IMR-90 (cell line): Measurements from ENCODE around the gene VWA7. TPM values are rescaled to one million over a fixed set of nuclear protein-coding genes. Genes with fewer than 3 reads are reported as not detected.

Experiments
- ATAC-seq: fragments of 200-7000 bp; cut with Tn5 transposase; 2 replicates; pipeline ENCODE4 v1.9.1; 2020; ENCODE audit warnings: low read depth, mild to moderate bottlenecking, moderate library complexity
- BruUV-seq: library from RNA; stranded (reverse); fragments of 400-500 nt; replicated peaks from 2 replicates; lab custom pipeline; 2021; lab: Mats Ljungman, UMichigan
- CTCF ChIA-PET: fragments of 300-600 bp; formaldehyde crosslinking; extraction: SDS; loops from one replicate; lab custom pipeline; 2021; ENCODE audit warnings: antibody characterized with exemption; lab: Yijun Ruan, JAX
- POLR2A ChIA-PET: fragments of 300-600 bp; sonication (Branson Sonifier 250); formaldehyde crosslinking; loops from one replicate; lab custom pipeline; 2022; ENCODE audit warnings: antibody characterized with exemption; ENCODE audit not compliant: unreplicated experiment; lab: Charles Lee
- DNase-seq: peaks from one replicate; pipeline ENCODE4 v3.0.0; 2013
- H2AFZ ChIP-seq: replicated peaks from 2 replicates; pipeline ENCODE3; 2013; ENCODE audit warnings: low read length, mild to moderate bottlenecking; ENCODE audit not compliant: poor library complexity
- H2AK5ac ChIP-seq: 2 replicates; pipeline ENCODE4 v1.6.1; 2013; ENCODE audit warnings: low read depth, low read length, inconsistent platforms
- H2AK9ac ChIP-seq: replicated peaks from 2 replicates; pipeline ENCODE3; 2013; ENCODE audit warnings: mild to moderate bottlenecking, low read depth, low read length, moderate library complexity; ENCODE audit not compliant: poor library complexity
- H2BK120ac ChIP-seq: 2 replicates; pipeline ENCODE4 v1.6.1; 2013; ENCODE audit warnings: low read depth, low read length, inconsistent platforms
- H2BK15ac ChIP-seq: 3 replicates; pipeline ENCODE4 v1.6.1; 2013; ENCODE audit warnings: low read depth, low read length, inconsistent platforms
- H2BK20ac ChIP-seq: 2 replicates; pipeline ENCODE4 v1.6.1; 2013; ENCODE audit warnings: low read depth, mild to moderate bottlenecking, inconsistent platforms, low read length, moderate library complexity
- H2BK5ac ChIP-seq: 2 replicates; pipeline ENCODE4 v1.6.1; 2013; ENCODE audit warnings: mild to moderate bottlenecking, low read depth, low read length, inconsistent platforms; ENCODE audit not compliant: poor library complexity, severe bottlenecking
- H3K14ac ChIP-seq: replicated peaks from 2 replicates; pipeline ENCODE4 v1.6.1; 2013; ENCODE audit warnings: low read depth, low read length, inconsistent platforms
- H3K18ac ChIP-seq: 2 replicates; pipeline ENCODE4 v1.6.1; 2013; ENCODE audit warnings: low read depth, low read length, control low read depth
- H3K23ac ChIP-seq: 2 replicates; pipeline ENCODE4 v1.6.1; 2013; ENCODE audit warnings: low read depth, low read length, inconsistent platforms
- H3K27ac ChIP-seq: 2 replicates; pipeline ENCODE4 v1.5.1; 2013; ENCODE audit warnings: mild to moderate bottlenecking, control low read depth, low read length; ENCODE audit not compliant: insufficient read depth
- H3K27me3 ChIP-seq: 2 replicates; pipeline ENCODE4 v1.6.1; 2013; ENCODE audit warnings: low read length; ENCODE audit not compliant: control insufficient read depth, insufficient read depth
- H3K36me3 ChIP-seq: 2 replicates; pipeline ENCODE4 v1.6.1; 2013; ENCODE audit warnings: low read length, mixed read lengths; ENCODE audit not compliant: control insufficient read depth, insufficient read depth
- H3K4ac ChIP-seq: 2 replicates; pipeline ENCODE4 v1.6.1; 2013; ENCODE audit warnings: low read depth, low read length, inconsistent platforms
- H3K4me1 ChIP-seq: 2 replicates; pipeline ENCODE4 v1.6.1; 2013; ENCODE audit warnings: low read length, mixed read lengths; ENCODE audit not compliant: control insufficient read depth, insufficient read depth
- H3K4me2 ChIP-seq: 2 replicates; pipeline ENCODE4 v1.6.1; 2013; ENCODE audit warnings: low read depth, mild to moderate bottlenecking, control low read depth, low read length, moderate library complexity
- H3K4me3 ChIP-seq: 2 replicates; pipeline ENCODE4 v1.5.1; 2013; ENCODE audit warnings: low read depth, mild to moderate bottlenecking, control low read depth, low read length, moderate library complexity; ENCODE audit not compliant: insufficient read depth
- H3K56ac ChIP-seq: 2 replicates; pipeline ENCODE4 v1.6.1; 2013; ENCODE audit warnings: low read length, inconsistent platforms; ENCODE audit not compliant: insufficient read depth; ENCODE audit errors: extremely low read depth
- H3K79me1 ChIP-seq, 2 experiments: 2 replicates each; pipeline ENCODE4 v1.6.1; 2013; ENCODE audit warnings: low read length in 2 of 2, inconsistent platforms in 1 of 2, low read depth in 1 of 2
- H3K9ac ChIP-seq: 2 replicates; pipeline ENCODE4 v1.6.1; 2013; ENCODE audit warnings: low read depth, low read length, control low read depth
- H3K9me1 ChIP-seq: 2 replicates; pipeline ENCODE4 v1.6.1; 2013; ENCODE audit warnings: low read length, inconsistent platforms; ENCODE audit not compliant: insufficient read depth
- H3K9me3 ChIP-seq: 2 replicates; pipeline ENCODE4 v1.6.1; 2013; ENCODE audit warnings: low read length; ENCODE audit not compliant: control insufficient read depth, insufficient read depth
- H4K20me1 ChIP-seq: 2 replicates; pipeline ENCODE4 v1.6.1; 2013; ENCODE audit warnings: low read length, inconsistent platforms; ENCODE audit not compliant: insufficient read depth
- H4K5ac ChIP-seq: 2 replicates; pipeline ENCODE4 v1.6.1; 2013; ENCODE audit warnings: mild to moderate bottlenecking, low read depth, low read length, control low read depth
- H4K8ac ChIP-seq, 2 experiments: 2 replicates each; pipeline ENCODE4 v1.6.1; 2013; ENCODE audit warnings: low read depth in 2 of 2, low read length in 2 of 2, control low read depth in 1 of 2, inconsistent platforms in 1 of 2
- H4K91ac ChIP-seq: 2 replicates; pipeline ENCODE4 v1.6.1; 2013; ENCODE audit warnings: low read depth, low read length, inconsistent platforms; ENCODE audit not compliant: insufficient read depth
- CEBPB ChIP-seq: IDR thresholded peaks from 2 replicates; pipeline ENCODE4 v1.6.1; 2012; ENCODE audit warnings: low read depth, low read length, improper control_type of control experiment
- RCOR1 ChIP-seq: IDR thresholded peaks from 2 replicates; pipeline ENCODE4 v1.6.1; 2012; ENCODE audit warnings: mild to moderate bottlenecking, low read length, improper control_type of control experiment; ENCODE audit not compliant: insufficient replicate concordance
- WGBS, 2 experiments: methylation state at CpG; one replicate each; pipeline versions ENCODE4 v1.1.5 to v1.1.7; 2013; ENCODE audit warnings: missing lambda C conversion rate in 2 of 2; ENCODE audit not compliant: insufficient read length in 1 of 2; ENCODE audit errors: extremely low coverage in 2 of 2; 5-methylcytosine and 5-hydroxymethylcytosine counted together
- dilution Hi-C: fragments of 300-500 bp; cut with HindIII; formaldehyde crosslinking; loops from one replicate; pipeline ENCODE4 v1.14.3; 2018; ENCODE audit warnings: low sequenced_read_pairs; ENCODE audit not compliant: unreplicated experiment
- in situ Hi-C: fragments of 300-500 bp; cut with MboI; formaldehyde crosslinking; loops from 3 replicates; pipeline ENCODE4 v1.14.3; 2019; ENCODE audit warnings: low sequenced_read_pairs, inconsistent platforms, mixed read lengths
- intact Hi-C: fragments of 100-400 bp; cut with micrococcal nuclease; formaldehyde crosslinking; loops from 2 replicates; pipeline ENCODE4 v1.10.0; 2022
- polyA plus RNA-seq, 3 experiments: library from polyadenylated mRNA; depleted of rRNA; stranded (reverse); fragments of >200 nt; gene quantifications; 2 replicates each; pipeline ENCODE4 v1.2.3, GENCODE V29; 2012; ENCODE audit warnings: low replicate concordance in 1 of 3
- total RNA-seq: library from RNA; depleted of rRNA; stranded (reverse); fragments of >200 nt; gene quantifications from 2 replicates; pipeline ENCODE4 v1.2.3, GENCODE V29; 2012

VWA7 gene
- total and polyA plus RNA-seq, 2 of the 4 experiments (the other 2 are of a cell fraction): under 0.01 to 1.4 TPM

DNA sequence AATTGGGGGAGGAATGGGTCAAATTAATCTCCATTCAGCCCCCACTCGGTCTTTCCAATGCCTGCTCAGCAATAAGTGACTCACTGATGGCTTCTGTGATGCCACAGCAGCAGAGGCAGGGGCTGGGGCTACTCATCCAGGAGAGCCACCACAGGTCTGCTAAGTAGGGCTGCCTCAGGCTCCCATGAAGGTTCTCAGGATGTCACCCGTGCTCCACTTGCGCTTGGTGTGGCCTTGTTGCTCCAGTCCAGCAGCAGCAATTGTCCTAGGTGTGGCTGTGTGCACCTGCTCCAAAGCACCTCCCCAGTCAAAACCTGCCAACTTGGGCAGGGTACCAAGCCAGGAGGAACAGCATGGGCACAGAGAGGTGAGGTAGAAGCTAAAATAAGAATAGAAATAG is 55.0 kb downstream of the VWA7 start:
- DNase-seq: no peak
- H3K36me3 ChIP-seq: peaks cover 10% of the 10 kb centered on the region; the same call in 1 of the 2 replicates
- no peak overlapping the region for H3K23ac ChIP-seq
- POLR2A ChIA-PET: no interaction called here
- H3K27me3 ChIP-seq: peaks cover 2% of the 10 kb centered on the region; the same call in 1 of the 2 replicates
- H4K8ac ChIP-seq: no peak overlapping the region
- no peak for ATAC-seq
- no peak overlapping the region for H2BK15ac ChIP-seq
- H4K20me1 ChIP-seq: no peaks in the 10 kb centered on the region
- H2BK20ac ChIP-seq: no peak overlapping the region
- H3K79me1 ChIP-seq: no peaks in the 10 kb centered on the region
- H3K27ac ChIP-seq: no peak overlapping the region
- H3K4ac ChIP-seq: no peak overlapping the region
- no peak overlapping the region for H4K91ac ChIP-seq
- no peak overlapping the region for H3K9ac ChIP-seq
- no peaks in the 10 kb centered on the region for H3K4me1 ChIP-seq
- no peak overlapping the region for H2AK5ac ChIP-seq
- no peak overlapping the region for H3K4me3 ChIP-seq
- BruUV-seq: no TSS peak
- 71% methylated on average over 1 of the region's 3 CpGs; no CpG with 5 or more reads in 1 of the 2 experiments for WGBS, 2 experiments
- intact Hi-C loops (no loop called here), dilution Hi-C loops (no loop called here), in situ Hi-C loops (no loop called here)
- no peak overlapping the region for H2BK5ac ChIP-seq
- CTCF ChIA-PET: no interaction called here
- H3K9me3 ChIP-seq: no peaks in the 10 kb centered on the region
- H2BK120ac ChIP-seq: no peak overlapping the region
- no peak overlapping the region for H3K4me2 ChIP-seq
- TF ChIP-seq CEBPB (no peak), RCOR1 (no peak)
- no peak overlapping the region for H3K14ac ChIP-seq
- H2AFZ ChIP-seq: no peak overlapping the region
- H3K9me1 ChIP-seq: peaks cover 4% of the 10 kb centered on the region; the same call in 1 of the 2 replicates
- H4K5ac ChIP-seq: no peak overlapping the region
- H2AK9ac ChIP-seq: no peak overlapping the region
- no peak overlapping the region for H3K18ac ChIP-seq
- no peak overlapping the region for H3K56ac ChIP-seq
